Natural killer cell (primary cell): ENCODE data around the gene CEACAM18. TPM values are rescaled to one million over a fixed set of nuclear protein-coding genes. Genes with fewer than 3 reads are reported as not detected.

Experiments
- ATAC-seq, 3 donors: fragments of 150-1000 bp in 2 of 3; fragments of 200-7000 bp in 1 of 3; cut with Tn5 transposase; 1 replicate in 1 of 3; 2 replicates in 2 of 3; pipeline ENCODE4 v1.10.0; 2021; ENCODE audit warnings: mild to moderate bottlenecking in 2 of 3, moderate library complexity in 2 of 3
- DNase-seq, 2 donors: peaks; one replicate each; pipeline versions ENCODE4 v3.0.0 to v3.0.0-alpha.2; 2013 to 2021; ENCODE audit warnings: mixed read lengths in 1 of 2
- H3K27ac ChIP-seq: one replicate; pipeline ENCODE4 v1.5.1; 2013; ENCODE audit warnings: mild to moderate bottlenecking, low read length
- H3K27me3 ChIP-seq: one replicate; pipeline ENCODE4 v1.6.1; 2013; ENCODE audit warnings: low read length; ENCODE audit not compliant: control insufficient read depth, insufficient read depth
- H3K36me3 ChIP-seq: one replicate; pipeline ENCODE4 v1.6.1; 2013; ENCODE audit warnings: low read length; ENCODE audit not compliant: control insufficient read depth, insufficient read depth
- H3K4me1 ChIP-seq: one replicate; pipeline ENCODE4 v1.6.1; 2013; ENCODE audit warnings: low read length; ENCODE audit not compliant: control insufficient read depth, insufficient read depth
- H3K4me3 ChIP-seq: one replicate; pipeline ENCODE4 v1.5.1; 2013; ENCODE audit warnings: low read length
- H3K9me3 ChIP-seq: one replicate; pipeline ENCODE4 v1.6.1; 2013; ENCODE audit warnings: low read length; ENCODE audit not compliant: control insufficient read depth, insufficient read depth
- H3K27ac Mint-ChIP-seq, 2 donors: one replicate each; pipeline ENCODE4 v1.8.0; 2022; ENCODE audit warnings: mild to moderate bottlenecking in 2 of 2, mixed read lengths in 2 of 2, moderate library complexity in 1 of 2
- H3K27me3 Mint-ChIP-seq, 2 donors: one replicate each; pipeline ENCODE4 v1.8.0; 2022; ENCODE audit warnings: low read depth in 2 of 2, mixed read lengths in 2 of 2
- H3K36me3 Mint-ChIP-seq: one replicate; pipeline ENCODE4 v1.8.0; 2022; ENCODE audit warnings: mixed read lengths
- H3K4me1 Mint-ChIP-seq, 2 donors: one replicate each; pipeline ENCODE4 v1.8.0; 2022; ENCODE audit warnings: mixed read lengths in 2 of 2
- H3K4me3 Mint-ChIP-seq: one replicate; pipeline ENCODE4 v1.8.0; 2022; ENCODE audit warnings: mild to moderate bottlenecking, moderate library complexity, mixed read lengths
- H3K9me3 Mint-ChIP-seq, 2 donors: one replicate each; pipeline ENCODE4 v1.8.0; 2022; ENCODE audit warnings: mixed read lengths in 2 of 2
- WGBS: methylation state at CpG from one replicate; pipeline ENCODE4 v1.1.7; 2013; ENCODE audit warnings: missing lambda C conversion rate; ENCODE audit not compliant: insufficient coverage; 5-methylcytosine and 5-hydroxymethylcytosine counted together
- intact Hi-C: fragments of 100-400 bp; cut with micrococcal nuclease; formaldehyde crosslinking; loops from one replicate; pipeline ENCODE4 v1.14.2; 2022
- total RNA-seq, 4 donors: library from RNA; stranded (reverse); fragments of 120-200 nt in 1 of 4; gene quantifications; one replicate each; pipeline versions ENCODE4 v1.2.3 to v1.2.4, GENCODE V29; 2013 to 2022
- TF ChIP-seq, protein P1 (sequence below): fragments of 200-600 bp; IDR thresholded peaks from one replicate; pipeline ENCODE4 v1.8.0; 2022; ENCODE audit warnings: antibody characterized with exemption

CEACAM18 gene
- total RNA-seq, 3 donors from 2014 or later (not counting 1 experiment from before 2014, with no cell fraction given), result not detected

GRCh38 chr19:51458051-51458645 lies 20.2 kb upstream of the CEACAM18 start, which contains the start of gene SIGLEC8:
TSS of gene SIGLEC8 (minus strand) at chr19:51458454. CDS start at chr19:51458387, 67 bp downstream.
- ATAC-seq (no peak), DNase-seq (no peak)
- TF ChIP-seq, protein P1, sequence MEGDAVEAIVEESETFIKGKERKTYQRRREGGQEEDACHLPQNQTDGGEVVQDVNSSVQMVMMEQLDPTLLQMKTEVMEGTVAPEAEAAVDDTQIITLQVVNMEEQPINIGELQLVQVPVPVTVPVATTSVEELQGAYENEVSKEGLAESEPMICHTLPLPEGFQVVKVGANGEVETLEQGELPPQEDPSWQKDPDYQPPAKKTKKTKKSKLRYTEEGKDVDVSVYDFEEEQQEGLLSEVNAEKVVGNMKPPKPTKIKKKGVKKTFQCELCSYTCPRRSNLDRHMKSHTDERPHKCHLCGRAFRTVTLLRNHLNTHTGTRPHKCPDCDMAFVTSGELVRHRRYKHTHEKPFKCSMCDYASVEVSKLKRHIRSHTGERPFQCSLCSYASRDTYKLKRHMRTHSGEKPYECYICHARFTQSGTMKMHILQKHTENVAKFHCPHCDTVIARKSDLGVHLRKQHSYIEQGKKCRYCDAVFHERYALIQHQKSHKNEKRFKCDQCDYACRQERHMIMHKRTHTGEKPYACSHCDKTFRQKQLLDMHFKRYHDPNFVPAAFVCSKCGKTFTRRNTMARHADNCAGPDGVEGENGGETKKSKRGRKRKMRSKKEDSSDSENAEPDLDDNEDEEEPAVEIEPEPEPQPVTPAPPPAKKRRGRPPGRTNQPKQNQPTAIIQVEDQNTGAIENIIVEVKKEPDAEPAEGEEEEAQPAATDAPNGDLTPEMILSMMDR, result no peak
- Mint-ChIP-seq H3K27me3 (peaks cover 5 to 22% of the 10 kb centered on the region in 2 donors), H3K27ac (no peak within 1 kb of the TSS), H3K4me3 (no peak within 1 kb of the TSS), H3K36me3 (no peaks in the 10 kb centered on the region), H3K9me3 (no peaks in the 10 kb centered on the region), H3K4me1 (peaks cover 0 to 19% of the 10 kb centered on the region in 2 donors)
- no peaks in the 10 kb centered on the region for H3K36me3 ChIP-seq
- intact Hi-C loops, result no loop called here
- 88% methylated on average over 10 of the region's 10 CpGs for WGBS
- H3K9me3 ChIP-seq, result no peaks in the 10 kb centered on the region
- H3K4me1 ChIP-seq, result peaks cover 31% of the 10 kb centered on the region
- H3K4me3 ChIP-seq, result no peak within 1 kb of the TSS
- no peak within 1 kb of the TSS for H3K27ac ChIP-seq
- peaks cover 15% of the 10 kb centered on the region for H3K27me3 ChIP-seq

DNA sequence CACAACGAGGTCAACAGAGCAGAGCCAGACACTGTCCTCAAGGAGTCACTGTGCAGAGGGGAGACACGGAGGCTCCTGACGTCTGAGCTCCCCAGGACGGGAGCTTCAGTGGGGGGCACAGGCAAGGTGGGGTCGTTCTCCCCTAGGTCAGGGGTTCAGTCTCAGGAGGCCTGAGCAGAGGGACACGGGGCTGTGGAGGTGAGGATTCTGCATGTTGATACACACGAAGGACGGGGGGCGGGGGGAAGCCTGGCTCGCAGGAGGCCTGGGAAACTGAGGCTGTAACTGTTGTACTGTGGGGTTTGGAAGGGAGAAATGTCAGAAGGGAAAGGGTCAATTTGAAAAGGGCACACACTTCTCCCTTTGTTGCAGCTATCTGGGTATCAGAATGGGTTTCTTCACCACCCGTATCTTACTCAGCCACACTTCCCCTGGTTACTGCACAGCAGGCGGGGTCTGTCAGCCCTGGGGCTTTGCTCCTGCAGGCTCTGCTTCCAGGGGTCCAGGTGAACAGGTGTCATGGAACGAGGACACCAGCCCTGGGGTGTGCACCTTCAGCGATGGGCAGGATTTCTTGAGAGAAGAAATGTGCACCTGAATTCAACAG lies 19.3 kb upstream of the CEACAM18 start:
- no peak overlapping the region for H3K4me3 Mint-ChIP-seq
- H3K36me3 ChIP-seq, result no peaks in the 10 kb centered on the region
- peaks cover 0 to 25% of the 10 kb centered on the region in 2 donors for H3K4me1 Mint-ChIP-seq
- H3K27me3 Mint-ChIP-seq, result peaks cover 5 to 23% of the 10 kb centered on the region in 2 donors
- H3K9me3 ChIP-seq, result no peaks in the 10 kb centered on the region
- H3K27me3 ChIP-seq, result peaks cover 15% of the 10 kb centered on the region
- TF ChIP-seq, protein P1, result no peak
- H3K4me1 ChIP-seq, result peaks cover 36% of the 10 kb centered on the region
- intact Hi-C loops, result no loop called here
- no peaks in the 10 kb centered on the region for H3K9me3 Mint-ChIP-seq
- DNase-seq, result no peak
- no peak overlapping the region for H3K4me3 ChIP-seq
- H3K27ac Mint-ChIP-seq, result no peak overlapping the region
- H3K36me3 Mint-ChIP-seq, result no peaks in the 10 kb centered on the region
- no peak for ATAC-seq
- H3K27ac ChIP-seq, result no peak overlapping the region
- 85% methylated on average over 13 of the region's 14 CpGs for WGBS

DNA sequence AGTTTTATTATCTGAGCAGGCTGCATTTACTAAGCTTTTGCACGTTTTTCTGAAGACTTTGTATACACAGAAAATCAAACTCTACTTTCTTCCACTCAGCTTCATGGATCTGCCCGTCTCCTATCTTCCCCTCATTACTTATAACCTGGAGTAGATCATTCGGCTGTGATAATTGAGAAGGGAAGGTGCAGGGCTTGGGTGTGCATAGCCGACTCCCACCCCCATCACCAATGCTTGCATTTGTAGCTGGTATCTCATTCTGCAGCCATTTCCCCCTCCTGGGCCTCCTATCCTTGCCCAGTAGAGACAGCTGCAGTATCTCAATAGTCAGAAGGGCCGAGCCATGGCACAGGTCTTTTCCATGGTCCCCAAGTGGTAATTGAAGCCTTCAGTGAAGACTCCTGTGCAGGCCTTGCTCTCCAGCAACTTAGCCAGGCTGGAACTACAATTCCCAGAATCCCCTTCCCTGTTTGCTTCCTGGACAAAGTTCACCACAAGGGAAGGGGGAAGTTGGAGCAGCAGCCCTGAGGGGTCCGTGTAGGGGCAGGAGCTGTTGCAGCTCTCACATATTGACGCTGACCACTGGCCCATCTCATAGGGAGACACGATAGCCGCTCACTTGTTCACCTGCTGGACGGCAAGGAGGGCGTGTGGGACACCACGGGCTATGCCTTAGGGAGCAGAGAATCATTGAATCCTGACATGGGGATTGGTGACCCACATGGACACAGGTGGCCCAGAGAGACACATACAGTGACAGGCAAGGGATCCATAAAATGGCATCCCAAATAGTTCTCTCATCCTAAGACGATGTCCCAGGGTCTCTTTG lies 18.0 kb upstream of the CEACAM18 start:
- no peaks in the 10 kb centered on the region for H3K36me3 ChIP-seq
- Mint-ChIP-seq H3K4me1 (peaks cover 0 to 30% of the 10 kb centered on the region in 2 donors), H3K9me3 (no peaks in the 10 kb centered on the region), H3K27me3 (peaks cover 12 to 29% of the 10 kb centered on the region in 2 donors), H3K27ac (peak overlapping the region in 1 of 2 donors; percentile 13), H3K36me3 (no peaks in the 10 kb centered on the region), H3K4me3 (no peak overlapping the region)
- H3K27me3 ChIP-seq, result peaks cover 16% of the 10 kb centered on the region
- H3K9me3 ChIP-seq, result no peaks in the 10 kb centered on the region
- WGBS, result 75% methylated on average over 12 of the region's 13 CpGs
- intact Hi-C loops, result no loop called here
- H3K4me1 ChIP-seq, result peaks cover 36% of the 10 kb centered on the region
- H3K27ac ChIP-seq, result no peak overlapping the region
- no peak for DNase-seq
- no peak for ATAC-seq
- TF ChIP-seq, protein P1, result no peak
- H3K4me3 ChIP-seq, result no peak overlapping the region
